SK-N-SH treated with all-trans-retinoic acid at 6 μM for 48 hours (cell line): ENCODE measurements around the gene LRRC18.

Experiments
- ARNTL ChIP-seq: fragments of 450-650 bp; formaldehyde crosslinking; IDR thresholded peaks from 2 replicates; pipeline ENCODE4 v1.5.0; 2020; ENCODE audit warnings: low read depth, mild to moderate bottlenecking, moderate library complexity, borderline replicate concordance
- CSDC2 ChIP-seq: fragments of 250-450 bp; sonication (Bioruptor Pico); IDR thresholded peaks from 2 replicates; pipeline ENCODE4 v1.5.0; 2020; ENCODE audit warnings: mild to moderate bottlenecking, moderate library complexity
- ESRRG ChIP-seq: fragments of 250-450 bp; sonication (Bioruptor Pico); IDR thresholded peaks from 2 replicates; pipeline ENCODE4 v1.6.1; 2021; ENCODE audit warnings: mild to moderate bottlenecking
- GLIS3 ChIP-seq: fragments of 250-450 bp; sonication (Bioruptor Pico); IDR thresholded peaks from 2 replicates; pipeline ENCODE4 v1.5.0; 2020; ENCODE audit warnings: mild to moderate bottlenecking, moderate library complexity
- OSR1 ChIP-seq: fragments of 250-450 bp; sonication (Bioruptor Pico); IDR thresholded peaks from 2 replicates; pipeline ENCODE4 v1.8.0; 2022; ENCODE audit warnings: moderate library complexity, mild to moderate bottlenecking, inconsistent platforms
- PATZ1 ChIP-seq: fragments of 250-450 bp; sonication (Bioruptor Pico); IDR thresholded peaks from 2 replicates; pipeline ENCODE4 v1.8.0; 2020; ENCODE audit warnings: mild to moderate bottlenecking, moderate library complexity, borderline replicate concordance
- RARB ChIP-seq: fragments of 250-450 bp; sonication (Bioruptor Pico); IDR thresholded peaks from 2 replicates; pipeline ENCODE4 v1.8.0; 2021; ENCODE audit warnings: mild to moderate bottlenecking, moderate library complexity
- TCF4 ChIP-seq: fragments of 250-450 bp; sonication (Bioruptor Pico); IDR thresholded peaks from 2 replicates; pipeline ENCODE4 v1.8.0; 2021; ENCODE audit warnings: mild to moderate bottlenecking, moderate library complexity, borderline replicate concordance
- TOX ChIP-seq: fragments of 250-450 bp; sonication (Bioruptor Pico); IDR thresholded peaks from 2 replicates; pipeline ENCODE4 v1.8.0; 2021; ENCODE audit warnings: mild to moderate bottlenecking, moderate library complexity, borderline replicate concordance
- ZFP30 ChIP-seq: fragments of 450-650 bp; formaldehyde crosslinking; IDR thresholded peaks from 2 replicates; pipeline ENCODE4 v1.5.0; 2022; ENCODE audit warnings: mild to moderate bottlenecking, moderate library complexity
- ZNF565 ChIP-seq: fragments of 450-650 bp; formaldehyde crosslinking; conservative IDR thresholded peaks from 2 replicates; pipeline ENCODE4 v1.5.0; 2020; ENCODE audit warnings: low read depth, mild to moderate bottlenecking, moderate library complexity

- no peak for TF ChIP-seq PATZ1 (CRISPR knock-in tag)
- no peak for TF ChIP-seq OSR1 (CRISPR knock-in tag)
- no peak for TF ChIP-seq ZFP30 (CRISPR knock-in tag)
- TF ChIP-seq ZNF565 = no peak
- TF ChIP-seq RARB (CRISPR knock-in tag) = no peak
- no peak for TF ChIP-seq ARNTL
- no peak for TF ChIP-seq CSDC2
- TF ChIP-seq ESRRG (CRISPR knock-in tag) = no peak
- TF ChIP-seq GLIS3 (CRISPR knock-in tag) = no peak
- no peak for TF ChIP-seq TOX (CRISPR knock-in tag)
- TF ChIP-seq TCF4 (CRISPR knock-in tag) = no peak
Observed at GRCh38 chr10:48898426-48898825, 41.2 kb downstream of the LRRC18 start.
